Skin epidermis (tissue), 12 donors: ENCODE measurements around the gene PPP1CA.

Source experiments
- H3K27ac ChIP-seq, 21 experiments: fragments of 200-600 bp; sonication (generic) in 11 of 21; one replicate each; pipeline ENCODE4 v1.5.0; 2020; ENCODE audit warnings: mild to moderate bottlenecking in 3 of 21, inconsistent platforms in 2 of 21, moderate library complexity in 2 of 21
- H3K4me3 ChIP-seq, 7 experiments: fragments of 200-600 bp; sonication (generic) in 2 of 7; one replicate each; pipeline ENCODE4 v1.5.0; 2020; ENCODE audit warnings: inconsistent platforms in 2 of 7, mild to moderate bottlenecking in 2 of 7, moderate library complexity in 1 of 7

Gene PPP1CA

GRCh38 chr11:67401495-67402191 lies at the start of gene PPP1CA:
Gene PPP1CA, minus strand, starts transcription at chr11:67401858. Its CDS starts 76 bp downstream, at chr11:67401782.
- H3K27ac ChIP-seq, result peak within 1 kb of the TSS; percentile 50 to 99 (median 96)
- H3K4me3 ChIP-seq, result peak within 1 kb of the TSS; percentile 78 to 97 (median 89)

- Histone ChIP-seq H3K4me3 (no peak overlapping the region), H3K27ac (peak overlapping the region in 1 of 21 experiments; percentile 0)
Observed at GRCh38 chr11:67450796-67451657, 49.4 kb upstream of the PPP1CA start.

DNA sequence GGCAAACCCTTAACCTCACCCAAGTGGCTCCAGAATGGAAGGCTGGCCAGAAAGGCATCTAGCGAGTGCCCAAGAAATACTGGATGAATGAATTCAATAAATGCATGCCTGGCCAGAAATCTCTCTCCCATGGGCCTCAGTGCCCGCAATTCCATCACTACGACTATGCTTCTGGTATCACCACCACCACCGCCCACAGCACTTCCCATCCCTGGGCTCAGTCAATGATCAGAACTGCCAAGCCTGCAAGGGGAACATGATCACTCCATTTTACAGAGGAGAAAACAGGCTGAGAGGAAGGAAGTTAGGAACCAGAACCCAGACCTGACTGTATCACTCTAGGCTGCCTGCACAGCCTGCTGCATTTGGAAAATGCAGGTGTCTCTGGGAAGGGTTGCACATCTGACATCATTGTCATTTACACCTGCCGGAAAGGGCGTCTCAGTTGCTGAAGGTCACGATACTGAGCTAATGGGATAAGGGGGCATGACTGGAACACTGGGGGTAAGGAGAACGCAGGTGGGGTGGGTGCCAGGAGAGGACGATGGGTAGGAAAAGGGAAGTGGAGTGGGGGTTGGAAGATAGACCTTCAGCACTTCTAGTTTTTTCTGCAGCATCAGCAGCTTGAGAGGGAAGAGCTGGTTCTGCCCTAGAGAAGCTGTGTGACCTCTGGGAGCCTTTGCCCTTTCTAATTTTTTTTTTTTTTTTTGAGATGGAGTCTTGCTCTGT lies 47.6 kb upstream of the PPP1CA start:
- H3K4me3 ChIP-seq, result no peak overlapping the region
- peak overlapping the region in 1 of 21 experiments; percentile 29 for H3K27ac ChIP-seq

DNA sequence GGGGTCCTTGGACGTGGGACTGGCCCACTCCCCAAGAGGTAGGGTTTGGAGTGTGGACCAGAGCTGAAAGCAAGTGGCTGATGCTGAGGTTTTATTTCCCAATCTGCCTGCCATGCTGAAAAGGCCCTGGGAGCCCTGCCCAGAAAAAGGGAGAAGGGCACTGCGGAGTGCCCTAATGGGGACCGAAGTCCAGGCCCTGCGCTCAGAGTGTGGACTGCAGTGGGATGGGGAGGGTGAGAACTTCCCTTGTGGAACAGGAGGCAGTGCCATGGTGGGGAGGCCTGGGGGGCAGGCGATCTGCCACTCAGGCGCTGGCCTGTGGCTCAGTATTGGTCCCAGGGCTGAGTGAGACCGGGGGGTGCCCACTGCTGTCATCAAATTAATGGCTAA lies 46.6 kb upstream of the PPP1CA start:
- no peak overlapping the region for H3K27ac ChIP-seq

DNA sequence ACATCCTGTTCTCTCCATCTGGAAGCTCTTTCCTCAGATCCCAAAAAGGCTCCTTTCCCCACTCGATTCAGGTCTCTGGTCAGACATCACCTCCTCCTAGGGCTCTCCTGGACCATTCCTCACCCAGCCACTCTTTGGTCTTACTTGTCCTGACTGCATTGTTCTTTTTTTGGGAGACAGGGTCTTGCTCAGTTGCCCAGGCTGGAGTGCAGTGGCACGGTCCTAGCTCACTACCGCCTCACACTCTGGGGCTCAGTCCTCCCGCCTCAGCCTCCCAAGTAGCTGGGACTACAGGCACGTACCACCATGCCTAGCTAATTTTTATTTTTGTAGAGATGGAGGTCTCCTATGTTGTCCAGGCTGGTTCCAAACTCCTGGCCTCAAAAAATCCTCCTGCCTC lies 43.9 kb upstream of the PPP1CA start:
- no peak overlapping the region for H3K4me3 ChIP-seq
- peak overlapping the region in 6 of 21 experiments; percentile 1 to 98 (median 92) for H3K27ac ChIP-seq

More for the DNA sequence above, 46.6 kb upstream of the PPP1CA start:
- H3K4me3 ChIP-seq, result no peak overlapping the region

- peak overlapping the region; percentile 52 to 86 (median 79) for H3K4me3 ChIP-seq
Observed at GRCh38 chr11:67442504-67443404, 41.1 kb upstream of the PPP1CA start.

DNA sequence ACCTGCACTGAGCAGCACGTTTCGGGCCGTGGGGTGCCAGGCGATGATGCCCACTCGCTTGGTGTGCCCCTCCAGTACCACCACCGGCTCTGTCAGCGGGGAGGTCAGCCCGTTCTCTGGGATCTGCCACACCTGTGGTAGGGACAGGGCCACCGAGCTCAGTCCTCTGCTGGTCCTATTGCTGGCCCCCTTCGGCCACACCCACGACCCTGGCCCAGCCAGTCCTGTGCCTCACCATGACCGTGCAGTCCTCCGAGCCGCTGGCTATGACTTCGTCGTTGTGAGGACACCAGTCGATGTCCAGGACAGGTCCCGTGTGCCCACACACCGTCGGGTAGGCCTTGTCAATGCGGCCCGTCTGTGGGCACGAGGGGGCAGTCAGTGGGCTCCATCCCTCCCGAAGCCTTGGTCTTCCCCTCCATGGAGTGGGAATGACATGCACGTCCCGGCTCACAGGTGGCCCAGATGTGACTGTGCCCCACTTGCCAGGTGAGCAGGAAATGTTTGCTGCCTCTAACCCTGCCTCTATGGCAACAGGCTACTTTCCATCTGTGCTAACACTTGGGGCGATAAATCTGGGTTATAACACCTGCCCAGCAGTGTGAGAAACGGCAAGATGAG lies 40.2 kb upstream of the PPP1CA start:
- Histone ChIP-seq H3K27ac (peak overlapping the region in 5 of 21 experiments; percentile 6 to 98 (median 93)), H3K4me3 (no peak overlapping the region)

More at GRCh38 chr11:67442504-67443404, 41.1 kb upstream of the PPP1CA start:
- H3K27ac ChIP-seq, result peak overlapping the region; percentile 52 to 98 (median 91)

GRCh38 chr11:67441098-67441563 lies 39.5 kb upstream of the PPP1CA start:
- Histone ChIP-seq H3K27ac (peak overlapping the region in 10 of 21 experiments; percentile 11 to 95 (median 60)), H3K4me3 (no peak overlapping the region)

DNA sequence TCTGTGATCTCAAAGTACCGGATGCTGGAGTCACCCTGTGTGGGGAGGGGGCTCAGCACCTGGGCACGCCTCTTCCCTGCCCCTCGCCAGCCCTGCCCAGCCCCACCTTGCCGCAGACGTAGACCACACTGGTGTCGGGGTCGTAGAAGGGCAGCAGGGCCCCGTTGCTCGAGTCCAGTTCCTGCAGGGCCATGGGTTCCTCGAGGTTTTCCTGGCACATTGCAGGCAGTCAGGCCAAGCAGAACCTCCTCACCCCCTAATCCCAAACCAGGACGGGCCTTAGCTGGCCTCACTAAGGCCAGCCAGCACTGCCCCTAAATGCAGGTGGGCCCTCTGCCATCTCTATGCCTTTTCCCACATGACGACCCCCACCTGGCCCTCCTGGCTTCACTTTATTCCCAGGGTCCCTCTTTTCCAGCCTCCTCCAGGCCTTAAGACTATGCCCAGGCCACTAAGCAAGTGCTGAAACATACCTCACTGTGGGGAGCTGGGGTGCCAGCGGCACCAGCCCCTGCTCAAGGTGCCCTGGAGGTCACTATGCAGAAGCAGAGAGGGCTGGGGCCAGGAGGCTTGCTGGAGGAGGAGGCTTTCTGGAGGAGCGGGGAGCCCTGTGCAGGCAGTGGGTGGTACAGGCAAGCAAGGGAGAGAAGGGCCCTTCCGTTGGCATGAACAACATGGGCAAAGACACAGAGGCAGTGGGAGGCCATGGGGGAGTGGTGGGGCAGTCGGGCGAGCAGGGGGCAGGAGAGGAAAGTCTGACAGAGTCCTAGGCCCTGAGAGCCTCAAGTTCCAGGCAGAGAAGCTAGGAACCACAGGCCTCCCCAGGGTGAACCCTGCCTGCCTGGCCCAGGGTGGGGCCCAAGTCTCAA lies 38.8 kb upstream of the PPP1CA start:
- H3K4me3 ChIP-seq, result peak overlapping the region in 1 of 7 experiments; percentile 48
- H3K27ac ChIP-seq, result peak overlapping the region in 15 of 21 experiments; percentile 7 to 97 (median 53)

GRCh38 chr11:67439321-67440228 lies 37.9 kb upstream of the PPP1CA start:
- Histone ChIP-seq H3K27ac (peak overlapping the region in 17 of 21 experiments; percentile 3 to 97 (median 68)), H3K4me3 (peak overlapping the region in 2 of 7 experiments; percentile 3 to 48)

DNA sequence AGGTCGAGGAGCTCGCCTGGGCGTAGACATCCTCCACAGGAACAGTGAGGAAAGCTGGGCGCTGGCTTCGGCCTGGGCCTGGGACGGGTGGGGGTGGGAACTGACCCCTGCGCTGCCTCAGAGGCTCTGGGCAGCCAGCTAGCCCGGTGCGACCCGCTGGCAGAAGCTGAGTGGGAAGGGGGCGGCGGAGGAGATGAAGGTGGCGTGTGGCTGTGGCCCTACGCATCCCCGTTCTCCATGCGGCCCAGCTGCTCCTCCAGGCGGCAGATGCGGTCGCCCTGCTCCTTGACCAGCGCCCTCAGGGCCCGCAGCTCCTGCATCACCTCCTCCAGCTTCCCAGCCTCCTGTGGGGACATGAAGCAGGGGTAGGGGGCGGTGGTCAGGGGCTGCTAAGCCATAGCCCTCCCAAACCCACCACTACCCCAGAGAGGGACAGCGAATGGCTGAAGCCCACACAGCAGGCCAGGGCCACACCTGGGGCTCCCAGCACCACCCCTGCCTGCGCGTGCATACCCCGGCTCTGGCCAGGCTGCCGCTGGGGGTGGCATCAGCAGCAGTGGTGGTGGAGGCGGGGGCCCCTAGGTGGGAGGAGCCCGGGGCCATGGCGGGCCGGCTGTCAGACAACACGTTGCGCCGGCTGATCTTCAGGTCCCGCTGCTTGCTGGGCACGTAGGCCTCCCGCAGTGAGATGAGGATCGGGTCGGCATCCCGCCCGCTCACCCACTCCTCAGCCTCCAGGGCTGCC lies 36.7 kb upstream of the PPP1CA start:
- H3K4me3 ChIP-seq, result peak overlapping the region; percentile 19 to 48 (median 34)
- peak overlapping the region in 18 of 21 experiments; percentile 6 to 97 (median 74) for H3K27ac ChIP-seq

DNA sequence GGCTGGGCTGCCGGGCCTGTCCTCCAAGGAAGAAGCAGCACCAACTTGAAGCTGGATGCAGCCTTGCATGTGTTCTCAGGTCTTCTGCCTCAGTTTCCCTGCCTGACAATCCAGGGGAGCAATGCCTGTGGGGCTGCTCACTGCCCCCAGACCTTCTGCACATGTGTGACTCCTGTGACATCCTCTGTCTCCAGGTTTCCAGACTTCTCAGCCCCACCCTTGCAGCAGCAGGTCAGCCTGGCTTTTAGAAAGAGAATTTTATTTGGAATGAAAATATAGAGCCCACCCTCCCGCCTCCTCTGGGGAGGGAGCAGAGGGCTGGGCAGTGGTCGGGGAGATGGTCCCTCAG lies 36.1 kb upstream of the PPP1CA start:
- H3K4me3 ChIP-seq, result peak overlapping the region; percentile 19 to 48 (median 34)
- H3K27ac ChIP-seq, result peak overlapping the region in 16 of 21 experiments; percentile 21 to 97 (median 80)

DNA sequence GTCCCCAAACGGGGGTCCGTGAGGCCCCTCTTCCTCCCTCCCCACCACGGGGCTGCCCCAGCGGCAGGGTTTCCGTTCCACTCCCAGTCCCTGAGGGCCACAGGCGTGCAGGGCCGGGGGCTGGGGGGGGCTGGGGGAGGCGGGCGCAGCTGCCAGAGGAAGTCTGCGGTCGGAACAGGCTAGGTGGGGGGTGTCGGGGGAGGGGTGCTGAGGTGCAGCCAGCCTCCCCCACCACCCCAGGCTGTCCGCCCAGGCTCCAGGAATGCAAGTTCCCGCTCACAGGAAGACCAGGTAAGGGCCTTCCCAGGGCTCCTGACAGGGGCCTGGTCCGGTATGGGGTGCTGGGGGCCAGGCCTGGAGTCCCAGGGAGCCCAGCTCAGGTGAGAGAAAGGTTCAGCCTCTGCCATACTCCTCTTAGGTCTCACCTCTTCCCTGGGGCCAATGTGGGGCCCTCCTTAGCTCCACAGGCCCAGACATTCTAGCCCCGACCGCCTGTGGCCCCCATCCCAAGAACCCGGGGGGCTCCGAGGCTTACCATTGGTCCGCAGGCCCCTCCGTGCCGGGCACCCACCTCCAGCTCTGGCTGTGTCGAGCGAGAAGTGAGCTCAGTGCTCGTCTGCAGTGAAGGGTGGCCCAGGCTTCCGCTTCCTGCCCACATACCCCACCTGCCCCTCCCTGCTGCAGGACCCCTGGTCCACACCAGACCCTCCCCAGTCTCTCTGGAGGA lies 35.6 kb upstream of the PPP1CA start, which contains the start of gene PTPRCAP:
PTPRCAP (minus strand) TSS at position 601 of the 727 bp plus-strand sequence; CDS start at position 538, 63 bp downstream.
- peak within 1 kb of the TSS in 20 of 21 experiments; percentile 6 to 97 (median 70) for H3K27ac ChIP-seq
- peak within 1 kb of the TSS; percentile 19 to 48 (median 34) for H3K4me3 ChIP-seq

DNA sequence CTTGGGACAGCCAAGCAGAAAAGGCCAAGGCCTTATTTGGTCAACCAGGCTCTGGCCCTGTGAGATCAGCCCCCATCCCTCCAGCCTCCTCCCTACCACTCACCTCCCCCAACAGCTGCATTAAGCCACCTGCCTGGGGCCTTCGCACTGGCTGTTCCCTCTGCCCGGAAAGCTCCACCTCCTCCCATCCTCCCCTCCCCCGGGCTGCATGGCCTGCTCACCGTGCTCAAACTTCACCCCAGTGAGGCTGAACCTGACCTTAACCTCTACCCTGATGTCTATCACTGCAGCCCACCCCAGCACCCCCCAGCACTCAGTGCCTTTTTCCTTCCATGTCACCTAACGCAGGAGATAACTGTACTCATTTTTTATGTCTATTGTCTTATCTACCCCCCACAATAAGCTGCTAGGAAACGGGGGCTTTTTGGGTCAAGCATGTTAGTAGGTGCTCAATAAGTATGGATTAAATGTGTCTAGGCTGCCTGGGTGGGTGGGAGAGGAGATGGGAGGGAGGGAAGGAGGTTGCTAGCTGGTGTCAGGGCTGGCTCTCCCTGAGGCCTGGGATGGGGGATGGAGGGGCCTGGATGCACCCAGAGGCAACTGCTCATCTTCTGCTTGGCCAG lies 34.9 kb upstream of the PPP1CA start:
- Histone ChIP-seq H3K4me3 (peak overlapping the region; percentile 19 to 48 (median 34)), H3K27ac (peak overlapping the region in 16 of 21 experiments; percentile 6 to 97 (median 80))
